ENCODE results near the gene PKMYT1. TPM values are rescaled to one million over a fixed set of nuclear protein-coding genes. Genes with fewer than 3 reads are reported as not detected.

PKMYT1 gene
- total RNA-seq, 2 donors from 2014 or later = 96.1 to 112 TPM

Other genes with a start within 250 kb of the PKMYT1 start
- gene SRRM2, start 227.8 kb downstream of the PKMYT1 start, total RNA-seq = 100 to 1,000 TPM; 696 to 731 TPM
- 100 to 1,000 TPM; 158 to 208 TPM for gene ELOB, start 203.2 kb downstream of the PKMYT1 start, total RNA-seq
- under 1 TPM in 1 of 2 donors, not detected in 1; 0.46 TPM for gene PRSS33, start 192.9 kb downstream of the PKMYT1 start, total RNA-seq
- under 1 TPM in 1 of 2 donors, not detected in 1; 0.29 TPM for gene PRSS41, start 182.0 kb downstream of the PKMYT1 start, total RNA-seq
- 10 to 100 TPM in 1 of 2 donors, 1 to 10 TPM in 1; 2.4 to 10.3 TPM for gene PRSS21, start 163.2 kb downstream of the PKMYT1 start, total RNA-seq
- gene ZG16B, start 150.1 kb downstream of the PKMYT1 start, total RNA-seq = 1 to 10 TPM; 3.9 to 8.5 TPM
- gene PRSS22, start 122.3 kb downstream of the PKMYT1 start, total RNA-seq = 1 to 10 TPM in 1 of 2 donors, not detected in 1; 1.1 TPM
- 10 to 100 TPM; 26.4 to 29.1 TPM for gene FLYWCH2, start 97.2 kb downstream of the PKMYT1 start, total RNA-seq
- gene FLYWCH1, start 68.5 kb downstream of the PKMYT1 start, total RNA-seq = 10 to 100 TPM; 68.5 to 76.4 TPM
- gene KREMEN2, start 16.2 kb downstream of the PKMYT1 start, total RNA-seq = under 1 TPM; 0.12 TPM
- 10 to 100 TPM; 31.9 to 40.0 TPM for gene PAQR4, start 11.1 kb downstream of the PKMYT1 start, total RNA-seq
- gene CLDN9, start 32.5 kb upstream of the PKMYT1 start, total RNA-seq = under 1 TPM in 1 of 2 donors, not detected in 1; 0.14 TPM
- gene CLDN6, start 37.7 kb upstream of the PKMYT1 start, total RNA-seq = not detected
- gene TNFRSF12A, start 39.9 kb upstream of the PKMYT1 start, total RNA-seq = 1 to 10 TPM; 3.9 to 4.0 TPM
- gene HCFC1R1, start 43.5 kb upstream of the PKMYT1 start, total RNA-seq = 10 to 100 TPM; 27.6 to 32.8 TPM
- gene THOC6, start 43.6 kb upstream of the PKMYT1 start, total RNA-seq = 10 to 100 TPM; 49.1 to 50.9 TPM
- under 1 TPM in 1 of 2 donors, not detected in 1; 0.30 TPM for gene BICDL2, start 56.5 kb upstream of the PKMYT1 start, total RNA-seq
- gene MMP25, start 66.1 kb upstream of the PKMYT1 start, total RNA-seq = 1 to 10 TPM; 2.3 to 5.2 TPM
- 1,000 to 10,000 TPM; 1,427 to 2,251 TPM for gene IL32, start 85.2 kb upstream of the PKMYT1 start, total RNA-seq
- under 1 TPM; 0.28 to 0.48 TPM for gene ZSCAN10, start 118.8 kb upstream of the PKMYT1 start, total RNA-seq
- gene ZNF205, start 132.1 kb upstream of the PKMYT1 start, total RNA-seq = under 1 TPM; 0.12 to 0.28 TPM
- gene ZNF213, start 154.6 kb upstream of the PKMYT1 start, total RNA-seq = 10 to 100 TPM; 12.2 to 16.3 TPM
- gene OR1F1, start 207.8 kb upstream of the PKMYT1 start, total RNA-seq = under 1 TPM in 1 of 2 donors, not detected in 1; 0.35 TPM